RPMI7951 (cell line): Measurements from ENCODE around the gene OLFM2. TPM values are rescaled to one million over a fixed set of nuclear protein-coding genes. Genes with fewer than 3 reads are reported as not detected.
"Not testable (repeated sequence)": the region's sequence is repeated elsewhere in the genome, so short reads cannot be mapped to it uniquely, and the experiment has no call there.

Source experiments
- DNase-seq: peaks from one replicate; pipeline ENCODE4 v3.0.0-alpha.2; 2012; ENCODE audit warnings: low read depth
- total RNA-seq: library from RNA; depleted of rRNA; stranded (reverse); fragments of >200 nt; shearing (Covaris generic); gene quantifications from 2 replicates; pipeline ENCODE4 v1.2.3, GENCODE V29; 2014; rRNA removed

OLFM2 gene
- total RNA-seq: 0.49 and 1.4 TPM in 2 replicates

DNA sequence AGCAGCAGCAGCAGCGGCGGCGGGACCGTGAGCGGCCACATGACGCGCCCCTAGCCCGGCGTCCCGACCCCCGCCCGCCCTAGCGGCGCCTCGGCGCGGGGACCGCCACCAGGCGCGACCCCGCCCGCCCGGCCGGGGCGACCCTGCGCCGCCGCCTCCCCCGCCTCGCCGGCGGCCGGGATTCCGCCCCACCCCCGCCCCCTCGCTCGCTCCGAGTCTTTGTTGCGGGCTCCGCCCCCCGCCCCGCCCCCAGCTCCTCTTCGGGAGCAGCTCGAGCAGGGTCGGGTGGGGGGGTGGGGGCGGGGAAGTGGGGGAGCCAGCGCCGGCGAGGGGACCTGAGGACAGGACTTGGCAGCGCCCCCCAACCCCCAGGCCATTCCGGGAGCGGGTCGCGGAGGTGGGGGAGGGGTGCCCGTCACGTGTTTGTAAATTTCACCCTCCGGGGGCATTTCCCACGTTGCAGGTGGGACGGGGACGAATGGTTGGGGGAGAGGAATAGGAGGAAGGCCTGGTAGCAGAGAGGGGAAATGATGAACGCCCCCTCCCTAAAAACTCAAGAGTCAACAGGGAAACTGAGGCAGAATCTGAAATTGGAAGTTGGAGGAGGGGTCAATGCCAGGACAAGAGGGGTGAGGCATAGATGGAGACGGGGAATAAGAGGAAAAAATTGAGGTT, at the start of gene OLFM2:
Gene OLFM2, minus strand, starts transcription at position 190 of the 675 bp plus-strand sequence. Its CDS starts 149 bp downstream, at position 41.
- DNase-seq: no peak

DNA sequence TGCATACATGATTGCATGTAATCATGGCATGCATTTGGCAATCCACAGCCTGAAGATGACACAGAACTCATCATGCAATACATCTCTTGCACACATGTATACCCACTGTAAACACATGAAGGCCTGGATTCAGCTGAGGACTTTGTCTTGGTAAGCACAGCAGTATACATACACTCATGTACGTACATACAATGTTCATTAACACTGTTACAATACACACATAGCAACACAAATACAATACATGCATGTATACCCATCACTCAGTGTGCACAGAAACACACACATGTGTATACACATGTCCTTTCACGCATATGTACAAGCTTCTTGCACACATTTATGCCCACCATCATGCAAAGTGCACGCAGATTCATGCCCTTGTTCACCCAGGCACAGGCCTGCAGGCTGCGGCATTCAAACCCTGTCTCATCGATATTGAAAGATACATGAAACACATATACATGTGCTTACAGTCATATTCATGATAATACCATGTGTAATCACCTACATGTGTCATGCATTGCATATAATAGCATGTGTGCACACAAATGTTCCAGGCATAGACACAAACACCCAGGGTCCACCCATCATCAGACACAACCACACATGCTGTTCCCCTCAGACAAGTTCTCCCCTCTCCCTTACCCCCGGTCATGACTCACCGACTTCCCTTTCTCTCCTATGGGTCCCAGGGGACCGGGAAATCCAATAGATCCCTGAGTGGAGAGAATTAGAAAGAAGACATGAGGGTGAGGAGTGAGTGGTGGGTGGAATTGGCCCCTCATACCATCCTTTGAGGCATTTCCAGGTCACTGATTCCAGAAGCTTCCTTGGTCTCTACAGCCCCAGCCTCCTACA, 45.3 kb upstream of the OLFM2 start:
- no peak for DNase-seq

DNA sequence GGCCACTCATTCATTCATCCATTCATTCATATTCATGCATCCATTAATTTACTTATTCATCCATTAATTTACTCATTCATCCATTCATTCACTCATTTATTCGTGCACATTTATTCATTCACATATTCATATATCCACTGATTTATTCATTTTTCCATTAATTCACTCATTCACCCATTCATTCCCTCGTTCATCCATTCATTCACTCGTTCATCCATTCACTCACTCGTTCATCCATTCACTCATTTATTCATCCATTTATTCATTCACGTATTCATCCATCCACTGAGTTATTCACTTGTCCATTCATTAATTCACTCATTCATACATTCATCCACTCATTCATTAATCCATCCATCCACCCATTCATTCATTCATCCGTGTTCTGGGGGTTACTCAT, 35.8 kb upstream of the OLFM2 start:
- DNase-seq: no peak

DNA sequence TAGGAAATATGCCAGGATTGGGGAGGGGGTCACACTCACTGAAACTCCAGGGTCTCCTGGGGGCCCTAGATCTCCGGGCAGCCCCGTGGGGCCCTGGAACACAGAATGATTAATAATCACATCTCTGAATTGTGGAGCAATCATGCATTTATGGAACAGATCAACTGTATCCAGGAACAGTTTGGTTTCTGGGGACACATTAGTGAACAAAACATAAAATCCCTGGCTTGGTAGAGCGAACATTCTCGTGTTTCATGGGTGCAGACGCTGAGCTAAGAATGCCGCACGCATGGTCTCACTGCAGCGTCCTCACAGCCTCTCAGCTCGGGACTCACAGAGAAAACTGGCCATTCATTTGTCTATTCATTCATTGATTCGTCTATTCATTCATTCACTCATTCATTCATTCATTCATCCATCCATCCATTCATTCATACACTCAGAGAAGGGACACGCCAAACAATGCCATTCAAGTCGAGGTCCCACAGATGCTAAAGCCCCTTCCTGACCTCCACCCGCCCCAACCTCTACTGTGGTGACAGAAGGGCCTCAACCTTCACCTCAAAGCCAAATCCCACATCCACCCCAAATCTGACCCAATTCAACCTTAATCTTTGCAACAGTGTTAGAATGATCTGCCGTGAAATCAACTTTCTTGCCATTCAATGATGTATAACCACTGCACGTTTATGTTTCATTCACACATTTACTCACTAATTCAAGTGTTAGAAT, 35.0 kb upstream of the OLFM2 start:
- no peak for DNase-seq

DNA sequence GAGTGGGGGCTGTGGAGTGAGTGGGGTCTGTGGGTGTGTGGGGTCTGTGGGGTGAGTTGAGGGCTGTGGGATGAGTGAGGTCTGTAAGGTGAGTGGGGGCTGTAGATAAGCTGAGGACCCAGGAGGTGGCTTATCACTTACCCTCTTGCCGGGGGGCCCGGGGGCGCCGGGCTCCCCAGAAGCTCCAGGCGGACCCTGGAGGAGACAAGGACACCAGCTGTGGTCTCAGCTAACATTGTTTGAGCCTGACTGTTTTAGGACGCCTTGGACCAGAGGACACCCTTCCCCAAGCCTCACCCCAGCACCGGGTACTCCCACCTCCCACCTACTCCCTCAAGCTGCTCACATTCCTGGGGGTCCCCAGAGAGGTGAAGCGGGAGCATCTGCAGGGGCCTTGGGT, 34.2 kb upstream of the OLFM2 start:
- no peak for DNase-seq

DNA sequence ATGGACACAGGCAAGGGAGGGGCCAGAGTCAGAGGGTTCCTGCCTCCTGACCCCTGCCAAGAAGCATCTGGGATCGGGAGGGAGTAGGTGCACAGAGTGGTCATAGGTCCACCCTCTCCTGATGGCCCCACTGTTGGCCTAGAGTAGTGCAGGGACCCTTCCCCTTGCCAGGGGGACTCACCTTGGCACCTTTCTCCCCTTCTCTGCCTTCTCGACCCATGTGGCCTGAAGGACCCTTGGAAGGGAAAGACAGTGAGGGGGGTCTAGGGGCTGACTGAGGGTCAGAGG, 33.3 kb upstream of the OLFM2 start:
- no peak for DNase-seq

DNA sequence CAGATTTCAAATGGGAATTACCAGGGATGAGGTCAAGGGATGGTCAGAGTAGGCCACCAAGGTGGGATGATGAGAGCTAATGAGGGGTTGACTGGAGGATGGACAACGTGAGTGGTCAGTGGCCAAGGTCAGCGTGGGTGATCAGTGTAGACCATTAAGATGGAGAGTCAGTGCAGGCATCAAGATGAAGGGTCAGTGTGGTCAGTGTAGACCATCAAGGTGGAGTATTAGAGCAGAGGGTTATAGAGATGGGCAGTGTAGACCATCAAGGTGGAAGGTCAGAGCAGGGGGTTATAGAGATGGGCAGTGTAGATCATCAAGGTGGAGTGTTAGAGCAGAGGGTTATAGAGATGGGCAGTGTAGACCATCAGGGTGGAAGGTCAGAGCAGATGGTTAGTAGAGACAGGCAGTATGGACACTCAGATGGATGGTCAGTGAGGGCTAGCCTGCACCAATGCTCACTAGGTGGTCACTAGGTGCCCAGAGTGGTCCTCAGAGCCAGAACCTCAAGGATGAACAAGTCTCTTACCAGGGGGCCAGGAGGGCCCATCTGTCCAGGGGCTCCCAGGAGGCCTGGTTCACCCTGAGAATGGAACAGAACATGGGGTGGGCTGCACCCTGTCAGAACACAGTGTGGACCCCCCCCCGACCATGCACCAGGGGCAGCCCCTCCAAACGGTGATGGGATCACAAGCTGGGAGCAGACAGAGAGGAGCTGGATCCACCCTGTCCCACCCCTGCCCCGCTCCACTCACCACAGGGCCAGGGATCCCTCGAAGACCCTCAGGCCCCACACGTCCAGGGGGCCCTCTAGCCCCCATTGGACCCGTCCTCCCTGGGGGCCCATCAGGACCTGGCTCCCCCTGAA, 32.7 kb upstream of the OLFM2 start:
- no peak for DNase-seq

DNA sequence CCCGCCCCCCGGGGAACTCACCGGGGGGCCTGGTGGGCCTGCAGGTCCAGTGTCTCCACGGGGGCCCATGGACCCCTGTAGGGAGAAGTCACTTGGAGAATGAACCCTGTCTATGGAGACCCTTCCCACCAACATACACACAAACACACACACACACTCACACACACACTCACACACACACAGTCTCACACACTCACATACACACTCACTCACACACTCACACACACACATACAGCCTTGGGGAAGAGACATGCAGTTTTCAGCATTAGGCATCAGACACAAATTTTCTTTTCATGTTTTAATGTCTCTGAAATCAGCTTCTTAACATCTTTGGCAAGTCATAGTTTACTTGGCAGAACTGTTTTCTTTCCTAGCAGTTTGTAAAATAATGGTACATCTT, 31.0 kb upstream of the OLFM2 start:
- no peak for DNase-seq

DNA sequence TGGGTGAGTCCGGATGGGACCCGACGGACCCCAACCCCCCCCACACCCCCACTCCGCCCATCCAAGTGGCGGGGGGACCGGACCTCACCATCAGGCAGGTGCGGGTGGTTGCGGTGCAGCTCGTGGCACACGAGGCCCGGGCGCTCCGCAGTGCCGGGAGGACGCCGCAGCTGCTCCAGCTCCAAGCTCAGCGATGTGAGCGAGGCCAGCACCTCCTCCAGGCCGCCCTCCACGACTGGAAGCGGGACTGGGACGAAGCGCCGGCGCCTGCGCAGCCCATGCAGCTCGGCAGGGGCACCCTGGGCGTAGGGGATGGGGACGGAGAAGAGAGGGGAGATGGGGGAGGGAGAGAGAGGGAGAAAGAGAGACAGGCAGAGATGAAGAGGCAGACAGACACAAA, 30.1 kb upstream of the OLFM2 start:
- DNase-seq: no peak

DNA sequence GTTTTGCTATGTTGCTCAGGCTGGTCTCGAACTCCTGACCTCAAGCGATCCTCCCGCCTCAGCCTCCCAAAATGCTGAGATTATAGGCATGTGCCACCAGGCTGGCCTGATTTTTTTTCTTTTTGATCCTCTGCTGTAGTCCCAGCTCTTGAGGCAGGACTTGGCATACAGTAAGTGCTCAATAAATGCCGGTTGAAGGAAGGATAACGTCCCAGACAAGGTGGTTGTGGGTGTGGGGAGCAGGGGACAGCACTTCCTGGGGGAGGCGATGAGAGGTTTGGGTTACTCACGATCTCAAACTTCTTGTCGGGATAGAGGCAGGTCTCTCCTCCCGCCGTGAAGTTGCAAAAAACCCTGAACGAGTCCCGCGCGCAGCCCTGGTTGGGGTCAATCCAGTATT, 29.7 kb upstream of the OLFM2 start:
- DNase-seq: no peak

DNA sequence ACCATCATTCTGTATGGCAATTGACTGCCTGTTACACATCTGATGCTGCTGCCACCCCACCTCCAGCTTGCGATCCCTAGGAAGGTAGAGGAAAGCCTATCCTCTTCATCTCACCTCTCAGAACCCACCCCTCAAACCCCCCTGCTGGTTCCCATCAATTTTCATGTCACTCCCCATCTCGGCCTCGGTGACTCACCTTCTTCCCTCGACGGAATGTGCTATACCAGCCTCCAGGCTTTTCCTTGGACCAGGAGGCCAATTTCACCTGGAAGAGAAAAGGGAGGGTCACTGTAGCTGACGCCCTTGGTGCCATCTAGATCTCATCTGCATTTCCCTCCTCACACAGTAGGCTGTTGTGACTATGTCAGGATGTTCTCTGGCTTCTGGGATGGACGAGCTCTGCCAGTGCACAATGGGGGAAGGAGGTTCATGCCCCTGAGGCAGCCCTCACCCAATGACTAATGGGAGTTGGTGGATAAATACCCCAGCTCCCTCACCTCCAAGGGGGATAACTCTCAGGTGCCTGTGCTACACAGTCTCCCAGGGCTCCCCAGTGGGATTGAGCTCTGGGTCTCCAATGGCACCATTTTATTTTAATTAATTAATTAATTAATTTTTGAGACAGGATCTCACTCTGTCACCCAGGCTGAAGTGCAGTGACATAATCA, 26.4 kb upstream of the OLFM2 start:
- no peak for DNase-seq

DNA sequence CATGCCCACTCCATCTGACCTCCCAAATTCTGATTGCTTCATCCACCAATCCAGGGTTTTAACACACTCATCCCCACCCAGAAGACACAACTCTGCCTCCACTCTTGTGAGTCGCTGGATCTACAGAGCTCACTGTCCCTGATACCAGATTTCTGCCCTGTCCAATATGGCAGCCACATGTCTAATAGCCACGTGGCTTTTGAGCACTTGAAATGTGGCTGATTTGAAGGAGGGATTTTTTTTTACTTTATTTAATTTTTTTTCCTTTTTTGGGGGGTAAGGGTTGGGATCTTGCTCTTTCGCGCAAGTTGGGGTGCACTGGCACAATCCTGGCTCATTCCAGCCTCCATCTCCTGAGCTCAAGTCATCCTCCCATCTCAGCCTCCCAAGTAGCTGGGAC, 24.8 kb upstream of the OLFM2 start:
- no peak for DNase-seq

DNA sequence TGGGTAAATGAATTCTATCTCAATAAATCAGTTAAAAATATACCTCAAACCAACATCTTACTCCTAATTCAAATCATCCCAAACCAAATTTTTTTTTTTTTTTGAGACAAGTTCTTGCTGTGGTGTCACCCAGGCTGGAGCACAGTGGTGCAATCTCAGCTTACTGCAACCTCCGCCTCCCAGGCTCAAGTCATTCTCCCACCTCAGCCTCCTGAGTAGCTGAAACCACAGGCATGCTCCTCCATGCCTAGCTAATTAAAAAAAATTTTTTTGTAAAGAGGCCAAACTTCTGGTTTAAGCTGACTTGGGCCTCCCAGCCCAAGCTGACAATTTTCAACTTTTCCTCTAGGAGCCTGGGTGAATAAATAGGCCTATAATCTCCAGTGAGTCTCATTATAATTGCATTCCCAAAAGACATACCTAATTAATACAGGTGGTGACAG, 22.1 kb upstream of the OLFM2 start:
- DNase-seq: peak; percentile 88

DNA sequence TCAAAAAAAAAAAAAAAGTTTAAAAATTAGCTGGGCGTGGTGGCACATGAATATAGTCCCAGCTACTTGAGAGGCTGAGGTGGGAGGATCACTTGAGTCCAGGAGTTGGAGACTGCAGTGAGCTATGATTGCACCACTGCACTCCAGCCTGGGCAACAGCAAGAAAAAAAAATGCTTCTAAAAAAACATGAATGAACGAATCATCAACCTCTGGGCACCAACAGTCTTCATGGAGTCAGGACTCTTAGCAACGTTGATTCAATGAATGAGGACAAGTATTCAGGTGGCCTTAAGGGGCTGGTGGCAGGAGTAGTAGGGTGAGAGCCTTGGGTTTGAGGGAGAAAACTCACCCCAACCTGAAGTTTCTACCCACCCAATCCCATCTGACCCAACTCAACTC, 20.6 kb upstream of the OLFM2 start:
- no peak for DNase-seq

DNA sequence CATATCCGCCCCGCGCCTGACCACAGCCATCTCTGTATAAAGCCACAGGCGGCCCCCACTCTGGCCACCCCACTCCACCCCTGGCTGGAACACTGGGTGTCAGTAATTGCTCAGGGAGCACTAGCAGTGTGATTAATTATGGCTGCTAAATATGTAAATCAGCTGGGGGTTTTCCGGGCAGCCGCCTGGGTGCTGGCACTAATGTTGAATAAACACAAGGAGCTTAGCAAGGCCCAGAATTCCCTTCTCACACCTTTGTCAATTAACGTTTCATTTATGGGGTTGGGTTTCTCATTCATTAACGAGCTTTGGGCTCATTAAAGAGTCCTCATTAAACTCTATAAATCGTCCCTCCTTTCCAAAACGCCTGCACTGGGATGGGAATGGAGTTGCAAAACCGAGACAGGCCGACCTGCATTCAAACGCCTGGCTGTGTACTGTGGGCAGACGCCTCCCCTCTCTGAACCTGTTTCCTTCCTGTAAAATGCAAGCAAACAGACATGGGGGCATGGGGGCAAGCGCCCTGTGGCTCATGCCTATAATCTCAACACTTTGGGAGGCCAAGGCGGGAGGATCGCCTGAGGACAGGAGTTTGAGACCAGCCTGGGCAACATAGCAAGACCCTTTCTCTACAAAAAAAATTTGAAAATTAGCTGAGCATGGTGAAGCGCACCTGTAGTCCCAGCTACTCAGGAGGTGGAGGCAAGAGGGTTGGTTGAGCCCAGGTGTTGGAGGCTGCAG, 17.7 kb upstream of the OLFM2 start:
- DNase-seq: no peak

DNA sequence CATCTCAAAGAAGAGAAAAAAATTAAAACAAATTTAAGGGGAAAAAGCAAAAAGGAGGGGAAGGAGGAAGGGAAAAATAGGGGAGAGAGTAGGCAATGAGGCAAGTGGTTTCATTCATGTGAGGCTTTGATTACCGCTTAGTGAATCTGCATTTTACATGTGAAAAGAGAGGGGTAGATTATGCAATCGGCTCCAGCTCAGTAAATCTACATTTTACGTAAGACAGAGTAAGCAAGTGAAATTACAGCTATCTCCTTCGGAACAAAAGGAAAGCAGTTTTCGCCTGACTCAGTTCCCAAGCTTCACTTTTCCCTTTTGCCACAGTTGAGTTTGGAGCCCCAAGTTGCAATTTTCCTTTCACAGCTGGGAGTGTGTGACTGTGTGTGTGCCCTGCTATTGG, 16.0 kb upstream of the OLFM2 start:
- DNase-seq: no peak

DNA sequence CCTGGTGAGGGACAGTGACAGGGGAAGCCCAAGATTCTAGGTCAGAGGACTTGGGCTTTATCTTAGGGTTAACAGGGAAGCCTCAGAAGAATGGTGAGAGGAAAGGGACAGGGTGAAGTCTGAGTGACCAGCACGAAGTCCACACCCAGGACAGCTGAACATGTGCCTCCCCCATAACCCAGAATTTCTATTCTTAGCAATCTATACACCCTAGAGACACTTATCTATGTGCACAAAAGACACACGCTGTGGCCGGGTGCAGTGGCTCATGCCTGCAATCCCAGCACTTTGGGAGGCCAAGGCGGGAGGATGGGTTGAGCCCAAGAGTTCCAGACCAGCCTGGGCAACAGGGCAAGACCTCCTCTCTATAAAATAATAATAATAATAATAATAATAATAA, 11.1 kb upstream of the OLFM2 start:
- DNase-seq: no peak

DNA sequence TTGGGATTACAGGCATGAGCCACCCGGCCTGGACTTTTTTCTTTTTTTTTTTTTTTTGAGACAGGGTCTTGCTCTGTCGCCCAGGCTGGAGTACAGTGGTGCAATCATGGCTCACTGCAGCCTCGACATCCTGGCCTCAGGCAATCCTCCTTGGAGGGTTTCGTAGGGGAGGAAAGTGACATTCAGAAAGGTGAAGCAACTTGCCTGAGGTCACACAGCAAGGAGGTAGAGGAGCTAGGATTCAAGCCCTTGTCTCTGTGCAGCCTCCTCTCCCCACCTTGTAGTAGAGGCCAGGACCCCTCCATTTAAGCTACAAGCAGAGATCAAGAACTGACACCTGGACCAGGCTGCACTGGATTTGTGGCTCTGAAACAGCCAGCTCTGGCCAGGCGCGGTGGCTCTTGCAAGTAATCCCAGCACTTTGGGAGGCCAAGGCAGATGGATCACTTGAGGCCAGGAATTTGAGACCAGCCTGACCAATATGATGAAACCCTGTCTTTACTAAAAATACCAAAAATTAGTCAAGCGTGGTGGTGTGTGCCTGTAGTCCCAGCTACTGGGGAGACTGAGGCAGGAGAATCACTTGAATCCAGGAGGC, 10.3 kb upstream of the OLFM2 start:
- not testable (repeated sequence) for DNase-seq

DNA sequence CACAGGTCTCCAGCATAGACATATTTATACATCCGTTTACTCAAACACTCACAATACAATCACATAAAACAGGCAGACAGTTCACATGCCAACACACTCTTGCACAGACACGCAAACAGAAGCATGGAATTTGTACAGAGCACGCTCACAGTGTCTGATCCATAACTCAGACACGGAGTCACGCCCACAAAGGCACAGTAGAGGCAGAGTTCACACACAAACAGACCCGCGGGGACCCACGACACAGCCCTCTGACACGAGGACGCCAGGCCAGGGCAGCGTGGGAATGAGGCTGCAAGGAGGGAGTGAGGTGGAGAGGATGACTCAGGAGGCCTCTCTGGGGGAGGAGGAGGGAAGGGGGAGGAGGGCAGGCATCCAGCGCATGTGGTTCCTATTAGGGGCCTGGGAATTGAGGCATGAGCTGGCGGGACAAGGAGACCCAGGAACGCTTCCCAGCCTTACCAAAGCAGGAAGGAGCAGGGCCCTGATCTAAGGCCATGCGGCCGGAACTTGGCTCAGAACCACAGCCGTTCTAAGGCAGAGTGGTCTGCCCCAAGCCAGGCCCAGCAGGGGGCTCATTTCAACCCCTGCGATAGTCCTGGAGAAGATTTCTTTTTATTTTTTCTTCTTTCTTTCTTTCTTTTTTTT, 9.1 kb upstream of the OLFM2 start:
- DNase-seq: peak; percentile 99

DNA sequence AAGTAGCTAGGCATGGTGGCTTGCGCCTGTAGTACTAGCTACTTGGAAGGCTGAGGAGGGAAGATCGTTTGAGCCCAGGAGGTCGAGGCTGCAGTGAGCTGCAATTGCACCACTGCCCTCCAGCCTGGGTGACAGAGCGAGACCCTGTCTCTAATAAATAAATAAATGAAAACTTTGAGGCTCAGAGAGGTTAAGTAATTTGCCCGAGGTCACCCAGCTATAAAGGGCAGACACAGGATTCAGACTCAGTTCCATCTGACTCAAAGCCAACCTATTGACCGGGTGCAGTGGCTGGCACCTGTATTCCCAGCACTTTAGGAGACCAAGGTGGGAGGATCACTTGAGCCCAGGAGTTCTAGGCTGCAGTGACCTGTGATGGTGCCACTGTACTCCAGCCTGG, 7.4 kb upstream of the OLFM2 start:
- no peak for DNase-seq
